HL-60 (cell line): ENCODE data around the gene FUCA2.
A peak's percentile ranks its signal among the peaks of the same experiment; 100 is the strongest.

Experiments
- DNase-seq, 2 experiments: peaks; one replicate each; pipeline ENCODE4 v3.0.0-alpha.2; 2010 to 2020; ENCODE audit warnings: low read depth in 1 of 2, low spot score in 1 of 2
- H3K27ac ChIP-seq: fragments of 250-450 bp; sonication (Bioruptor Pico); replicated peaks from 2 replicates; pipeline ENCODE4 v1.5.1; 2020; ENCODE audit warnings: mild to moderate bottlenecking, moderate library complexity
- H3K27me3 ChIP-seq: fragments of 250-450 bp; sonication (Bioruptor Pico); 2 replicates; pipeline ENCODE4 v1.5.1; 2021; ENCODE audit warnings: mild to moderate bottlenecking, moderate library complexity; ENCODE audit not compliant: insufficient read depth, poor library complexity, severe bottlenecking
- H3K4me3 ChIP-seq: replicated peaks from 2 replicates; pipeline ENCODE4 v1.5.1; 2011; ENCODE audit warnings: mild to moderate bottlenecking, control low read depth, low read length; ENCODE audit not compliant: insufficient read depth
- CTCF ChIP-seq: IDR thresholded peaks from one replicate; pipeline ENCODE4 v1.5.1; 2011; ENCODE audit warnings: low read length, control low read depth, inconsistent platforms; ENCODE audit not compliant: insufficient read depth
- GABPA ChIP-seq: IDR thresholded peaks from 2 replicates; pipeline ENCODE4 v1.6.1; 2012; ENCODE audit warnings: low read depth
- POLR2AphosphoS5 ChIP-seq: IDR thresholded peaks from 2 replicates; pipeline ENCODE4 v1.6.1; 2012; ENCODE audit warnings: low read depth
- REST ChIP-seq: IDR thresholded peaks from 2 replicates; pipeline ENCODE4 v1.6.1; 2012; ENCODE audit warnings: low read depth; ENCODE audit not compliant: insufficient replicate concordance
- SPI1 ChIP-seq: IDR thresholded peaks from 2 replicates; pipeline ENCODE4 v1.6.1; 2012; ENCODE audit warnings: low read depth, mild to moderate bottlenecking, borderline replicate concordance

FUCA2 gene

GRCh38 chr6:143501851-143502250 lies 9.7 kb downstream of the FUCA2 start:
- DNase-seq: no peak
- Histone ChIP-seq H3K27ac (no peak overlapping the region), H3K27me3 (no peaks in the 10 kb centered on the region), H3K4me3 (no peak overlapping the region)
- TF ChIP-seq POLR2AphosphoS5: no peak
- no peak for TF ChIP-seq GABPA
- TF ChIP-seq CTCF: no peak
- no peak for TF ChIP-seq SPI1
- TF ChIP-seq REST: no peak

DNA sequence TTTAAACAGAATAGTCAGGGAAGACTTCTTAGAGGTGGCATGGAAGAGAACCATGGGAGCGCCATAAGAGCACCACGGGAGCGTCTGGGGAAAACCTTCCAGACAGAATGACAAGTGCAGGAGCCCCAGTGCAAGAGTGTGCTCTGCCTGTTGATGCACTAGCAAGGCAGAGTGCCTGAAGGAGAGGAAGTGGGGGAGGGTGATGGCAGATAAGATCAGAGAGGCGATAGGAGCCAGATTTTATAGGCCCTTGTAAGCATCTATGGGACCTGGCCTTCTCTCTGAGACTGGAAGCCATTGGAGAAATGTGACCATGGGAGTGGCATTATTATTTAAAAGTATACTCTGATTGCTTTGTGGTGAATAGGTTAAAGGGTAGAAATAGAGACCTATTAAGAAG lies 13.1 kb downstream of the FUCA2 start:
- Histone ChIP-seq H3K27me3 (no peaks in the 10 kb centered on the region), H3K4me3 (no peak overlapping the region), H3K27ac (no peak overlapping the region)
- DNase-seq: peak in 1 of 2 experiments; percentile 7
- TF ChIP-seq GABPA (no peak), REST (no peak), POLR2AphosphoS5 (no peak), CTCF (no peak), SPI1 (peak; percentile 53)

DNA sequence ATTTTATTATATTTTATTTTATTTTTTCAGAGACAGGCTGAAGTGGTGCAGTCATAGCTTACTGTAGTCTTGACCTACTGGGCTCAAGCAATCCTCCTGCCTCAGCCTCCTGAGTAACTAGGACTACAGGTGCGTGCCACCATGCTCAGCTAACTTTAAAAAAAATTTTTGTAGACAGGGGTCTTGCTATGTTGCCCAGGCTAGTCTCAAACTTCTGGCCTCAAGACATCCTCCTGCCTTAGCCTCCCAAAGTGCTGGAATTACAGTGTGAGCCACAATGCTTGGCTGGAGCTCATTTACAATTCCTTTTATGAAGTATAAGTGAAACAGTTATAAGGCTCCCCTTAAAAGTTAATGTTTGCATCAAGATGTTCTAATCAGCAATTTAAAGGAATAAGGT lies 14.5 kb downstream of the FUCA2 start:
- TF ChIP-seq SPI1: no peak
- no peak for DNase-seq

DNA sequence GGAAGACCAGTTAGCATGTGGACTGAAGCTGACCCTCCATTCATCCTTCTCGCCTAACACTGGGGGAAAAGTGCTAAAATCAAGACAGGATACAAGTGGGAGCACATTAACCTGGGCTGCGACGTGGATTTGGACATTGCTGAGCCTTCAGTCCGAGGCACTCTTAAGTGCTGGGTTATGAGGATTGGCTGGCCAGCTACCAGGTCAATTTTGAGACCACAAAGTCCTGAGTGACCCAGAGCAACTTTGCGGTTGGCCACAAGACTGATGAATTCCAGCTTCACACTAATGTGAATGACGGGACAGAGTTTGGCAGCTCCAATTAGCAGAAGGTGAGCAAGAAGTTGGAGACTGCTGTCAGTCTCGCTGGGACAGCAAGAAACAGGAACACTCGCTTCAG lies 20.7 kb downstream of the FUCA2 start:
- H3K27ac ChIP-seq: no peak overlapping the region
- H3K27me3 ChIP-seq: no peaks in the 10 kb centered on the region
- no peak overlapping the region for H3K4me3 ChIP-seq
- TF ChIP-seq REST (no peak), POLR2AphosphoS5 (no peak)
- no peak for DNase-seq

More for the DNA sequence above, 14.5 kb downstream of the FUCA2 start:
- no peaks in the 10 kb centered on the region for H3K27me3 ChIP-seq
- H3K4me3 ChIP-seq: no peak overlapping the region
- H3K27ac ChIP-seq: no peak overlapping the region
